ENCODE results near the gene PCDHGB5.

GRCh38 chr5:141349917-141350619 is 47.7 kb upstream of the PCDHGB5 start, which contains the start of gene PCDHGB1:
- TF ChIP-seq CTCF (IDR thresholded peaks at IDR 0.05; ENCODE audit: insufficient read depth, low read length) (peak; percentile 32), POLR2AphosphoS5 (IDR thresholded peaks at IDR 0.05; ENCODE audit: low read depth) (no peak), REST (IDR thresholded peaks at IDR 0.05; ENCODE audit: insufficient replicate concordance, low read depth) (no peak), SPI1 (IDR thresholded peaks at IDR 0.05; ENCODE audit: borderline replicate concordance, low read depth) (no peak), GABPA (IDR thresholded peaks at IDR 0.05; ENCODE audit: low read depth) (no peak)
